Measurements from ENCODE around the gene PTRH2. TPM values are rescaled to one million over a fixed set of nuclear protein-coding genes. Genes with fewer than 3 reads are reported as not detected.

The PTRH2 gene
- total RNA-seq, 1 experiment from 2014 or later: 59.6 TPM

GRCh38 chr17:59707149-59707970 lies at the start of gene PTRH2, which contains the start of gene VMP1 (continued):
- TF ChIP-seq ZBTB33 (IDR thresholded peaks at IDR 0.05; ENCODE audit: extremely low read depth, insufficient replicate concordance, low read length) (peak; percentile 96), JUND (IDR thresholded peaks at IDR 0.05) (no peak; the same call in 1 of the 2 replicates), TCF7L2 (IDR thresholded peaks at IDR 0.05; ENCODE audit: borderline replicate concordance, extremely low read depth, insufficient read depth, insufficient read length) (peak; percentile 74), EZH2phosphoT487 (IDR thresholded peaks at IDR 0.05; ENCODE audit: borderline replicate concordance) (no peak), EZH2 (IDR thresholded peaks at IDR 0.05) (no peak), CEBPB (IDR thresholded peaks at IDR 0.05; ENCODE audit: low read depth) (no peak), ZNF274 (IDR thresholded peaks at IDR 0.05; ENCODE audit: low read depth, low read length) (no peak)

DNA sequence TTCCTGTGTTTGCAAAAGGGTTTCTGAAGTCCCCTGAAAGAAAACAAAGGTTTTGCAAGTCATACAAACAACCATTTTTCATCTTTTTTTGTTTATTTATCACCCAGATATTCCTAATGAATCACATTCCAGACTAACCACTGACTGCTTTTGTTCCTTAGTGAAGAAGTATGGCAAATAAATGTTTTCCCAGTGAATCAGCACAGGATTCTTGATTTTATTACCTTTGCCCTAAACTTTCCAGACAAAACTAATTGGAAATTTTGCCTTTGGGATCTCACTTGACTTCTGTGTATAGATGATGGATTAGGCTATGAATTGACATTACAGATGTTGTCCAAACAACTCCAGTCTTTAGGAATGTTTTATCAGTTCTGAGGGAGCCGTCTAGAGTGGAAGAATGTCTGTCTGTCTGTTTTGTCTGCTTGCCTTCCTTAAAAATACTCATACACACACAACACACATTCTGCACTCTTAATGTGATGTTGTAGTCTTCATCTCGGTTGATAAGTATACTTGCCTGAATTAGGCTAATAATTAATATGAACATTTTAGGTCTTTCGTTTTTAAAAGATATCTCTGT lies 49.1 kb upstream of the PTRH2 start:
- intact Hi-C loops (cut with micrococcal nuclease): no loop called here
- BruUV-seq (replicated peaks): no TSS peak
- Histone ChIP-seq H3K9me3 (ENCODE audit: control insufficient read depth in 1 of 2, insufficient read depth in 1 of 2, low read depth in 1 of 2, low read length in 2 of 2) (no peaks in the 10 kb centered on the region; a peak in 1 of 4 replicates), H3K9ac (ENCODE audit: low read length) (peak overlapping the region; percentile 56), H3K4me3 (replicated peaks in 1 of 2; ENCODE audit: low read depth in 1 of 2, low read length in 2 of 2) (peak overlapping the region in 1 of 2 experiments; percentile 7; a peak in 2 of 4 replicates), H3K4me2 (ENCODE audit: low read length) (peak overlapping the region; percentile 53), H3K27ac (ENCODE audit: low read depth, low read length) (peak overlapping the region; percentile 91), H3K36me3 (ENCODE audit: control insufficient read depth in 1 of 2, insufficient read depth in 2 of 2, low read length in 2 of 2) (peaks cover 0 to 28% of the 10 kb centered on the region in 2 experiments; a peak in 2 of 4 replicates), H2AFZ (ENCODE audit: low read depth, low read length, poor library complexity, severe bottlenecking) (no peak overlapping the region), H3K9me2 (ENCODE audit: insufficient read depth) (no peaks in the 10 kb centered on the region), H3K79me2 (ENCODE audit: insufficient read depth, low read length) (peaks cover 21% of the 10 kb centered on the region), H4K20me1 (ENCODE audit: insufficient read depth) (no peaks in the 10 kb centered on the region), H3K27me3 (ENCODE audit: insufficient read depth, low read length) (no peaks in the 10 kb centered on the region), H3K4me1 (ENCODE audit: control insufficient read depth in 1 of 2, insufficient read depth in 2 of 2, low read length in 2 of 2) (peaks cover 62 to 75% of the 10 kb centered on the region in 2 experiments)
- POLR2A ChIA-PET: interaction anchor here (0.6 to 10.0 kb wide), 5 partner anchors 27 to 103 kb away, joined by 5 to 443 read pairs (median 8); no protein-coding TSS in a partner anchor
- RAD21 ChIA-PET (ENCODE audit: low non-redundant PET in 1 of 2, low total read pairs in 2 of 2, uncharacterized antibody in 2 of 2, unreplicated experiment in 2 of 2): interaction anchor here in 1 of 2 experiments (1.1 kb wide), 1 partner anchor 81 kb away, joined by 4 read pairs; no protein-coding TSS in a partner anchor
- ATAC-seq: peak; percentile 71
- CTCF ChIA-PET: interaction anchor here (1.1 kb wide), 1 partner anchor 103 kb away, joined by 3 read pairs; no protein-coding TSS in a partner anchor
- peak; percentile 94 for DNase-seq (ENCODE audit: low read depth, low spot score)
- TF ChIP-seq ZNF274 (IDR thresholded peaks at IDR 0.05; ENCODE audit: low read depth, low read length) (no peak), REST (IDR thresholded peaks at IDR 0.05; ENCODE audit: low read depth) (no peak), FOSL1 (IDR thresholded peaks at IDR 0.05; ENCODE audit: low read depth) (peak; percentile 96), TCF7L2 (IDR thresholded peaks at IDR 0.05; ENCODE audit: borderline replicate concordance, extremely low read depth, insufficient read depth, insufficient read length) (peak; percentile 93), SP1 (IDR thresholded peaks at IDR 0.05; ENCODE audit: low read depth) (peak; percentile 97), CTCF (IDR thresholded peaks at IDR 0.05 in 2 of 3, conservative IDR thresholded peaks at IDR 0.05 in 1 of 3; ENCODE audit: borderline replicate concordance in 1 of 3, insufficient read depth in 1 of 3, low read depth in 2 of 3, low read length in 2 of 3) (no peak)
